Activated CD8-positive, alpha-beta memory T cell treated with anti-CD3 and anti-CD28 coated beads, Interleukin-2, amount 50 U/mL, for 1 hour (primary cell): Measurements from ENCODE around the gene LTV1.
"Not testable (repeated sequence)": the region's sequence is repeated elsewhere in the genome, so short reads cannot be mapped to it uniquely, and the experiment has no call there.

Source experiments
- DNase-seq: peaks from one replicate; pipeline ENCODE4 v3.0.0-alpha.2; 2020; ENCODE audit errors: extremely low read depth

Gene LTV1

GRCh38 chr6:143842461-143842901 lies 657 bp upstream of the LTV1 start:
- DNase-seq = no peak

GRCh38 chr6:143843677-143843999 lies 500 bp downstream of the LTV1 start:
- DNase-seq = no peak

GRCh38 chr6:143844006-143844405 lies 868 bp downstream of the LTV1 start:
- DNase-seq = no peak

GRCh38 chr6:143845033-143845432 lies 1.9 kb downstream of the LTV1 start:
- DNase-seq = no peak

- DNase-seq = not testable (repeated sequence)
Measured at GRCh38 chr6:143851706-143852105, 8.6 kb downstream of the LTV1 start.

GRCh38 chr6:143855057-143855456 lies 11.9 kb downstream of the LTV1 start:
- not testable (repeated sequence) for DNase-seq

- not testable (repeated sequence) for DNase-seq
Measured at GRCh38 chr6:143856762-143857161, 13.6 kb downstream of the LTV1 start.

- DNase-seq = no peak
Measured at GRCh38 chr6:143857651-143858050, 14.5 kb downstream of the LTV1 start.

- no peak for DNase-seq
Measured at GRCh38 chr6:143859891-143860660, 16.9 kb downstream of the LTV1 start.

- no peak for DNase-seq
Measured at GRCh38 chr6:143863771-143864170, 20.6 kb downstream of the LTV1 start.

GRCh38 chr6:143864234-143864633 lies 21.1 kb downstream of the LTV1 start, which contains the start of gene ZC2HC1B:
Gene ZC2HC1B (plus strand): TSS chr6:143864474. CDS start chr6:143864540, 66 bp downstream.
- no peak for DNase-seq

GRCh38 chr6:143867236-143867635 lies 24.1 kb downstream of the LTV1 start:
- DNase-seq = no peak

- not testable (repeated sequence) for DNase-seq
Measured at GRCh38 chr6:143868808-143869207, 25.7 kb downstream of the LTV1 start.

- not testable (repeated sequence) for DNase-seq
Measured at GRCh38 chr6:143871202-143871730, 28.1 kb downstream of the LTV1 start.

GRCh38 chr6:143872201-143872600 lies 29.1 kb downstream of the LTV1 start:
- no peak for DNase-seq

- DNase-seq = not testable (repeated sequence)
Measured at GRCh38 chr6:143873600-143873999, 30.5 kb downstream of the LTV1 start.

- not testable (repeated sequence) for DNase-seq
Measured at GRCh38 chr6:143874503-143874902, 31.4 kb downstream of the LTV1 start.

GRCh38 chr6:143877584-143878271 lies 34.6 kb downstream of the LTV1 start:
- no peak for DNase-seq

- DNase-seq = no peak
Measured at GRCh38 chr6:143878272-143878760, 35.2 kb downstream of the LTV1 start.

- no peak for DNase-seq
Measured at GRCh38 chr6:143880412-143880811, 37.3 kb downstream of the LTV1 start.

GRCh38 chr6:143882401-143882930 lies 39.3 kb downstream of the LTV1 start:
- no peak for DNase-seq

GRCh38 chr6:143884216-143884900 lies 41.2 kb downstream of the LTV1 start:
- no peak for DNase-seq
